ENCODE data around the gene ANKS4B.
"Not testable (repeated sequence)": the region's sequence is repeated elsewhere in the genome, so short reads cannot be mapped to it uniquely, and the experiment has no call there.

The ANKS4B gene

DNA sequence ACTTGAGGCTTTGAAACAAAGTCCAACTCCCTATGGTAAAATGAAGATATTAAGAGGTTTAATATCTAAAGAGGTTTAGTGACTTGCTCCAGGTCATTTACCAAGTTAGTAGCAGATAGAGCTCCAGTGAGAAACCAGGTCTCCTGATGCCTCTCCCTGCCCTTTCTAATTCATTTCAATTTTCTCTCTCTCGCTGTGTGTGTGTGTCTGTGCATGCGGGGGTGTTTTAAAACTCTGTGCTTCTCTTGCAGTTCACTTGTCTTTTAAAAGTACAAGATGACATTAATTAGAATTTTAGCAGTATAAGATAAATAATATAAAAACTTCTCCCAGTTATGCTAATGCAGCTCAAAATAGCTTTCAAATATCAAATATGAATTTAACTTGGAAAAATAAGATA, 13.9 kb upstream of the ANKS4B start:
- no peak for DNase-seq

DNA sequence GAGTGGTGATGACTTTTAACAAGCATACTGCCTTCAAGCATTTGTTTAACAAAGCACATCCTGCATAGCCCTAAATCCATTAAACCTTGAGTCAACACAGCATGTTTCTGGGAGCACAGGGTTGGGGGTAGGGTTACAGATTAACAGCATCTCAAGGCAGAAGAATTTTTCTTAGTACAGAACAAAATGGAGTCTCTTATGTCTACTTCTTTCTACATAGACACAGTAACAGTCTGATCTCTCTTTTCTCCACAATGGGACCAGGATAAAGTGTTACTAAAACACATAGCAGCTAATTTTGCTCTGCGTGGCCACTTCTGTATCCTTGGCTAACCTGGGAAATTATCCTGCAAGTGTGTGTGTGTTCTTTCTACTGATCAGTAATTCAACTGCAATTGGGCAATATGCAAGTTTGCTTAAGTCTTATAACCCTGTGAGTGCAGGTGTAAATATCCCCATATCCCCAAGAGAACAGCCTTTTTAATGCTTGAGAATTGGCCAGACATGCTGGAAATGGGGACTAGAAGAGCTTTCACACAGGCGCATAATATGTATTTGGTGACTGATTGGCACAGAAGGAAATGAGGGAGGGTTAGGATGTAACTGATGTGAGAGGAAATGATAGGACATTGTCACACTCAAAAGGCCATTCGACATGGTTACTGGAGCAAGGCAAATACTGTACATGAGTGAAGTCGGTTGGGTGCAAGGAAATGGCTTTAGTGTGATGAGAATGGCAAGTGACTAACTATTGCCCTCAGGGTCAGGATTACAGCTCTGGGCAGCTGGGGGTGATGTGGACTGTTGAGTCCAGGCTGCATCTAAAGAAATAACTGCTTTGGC, 10.8 kb upstream of the ANKS4B start:
- no peak for DNase-seq

DNA sequence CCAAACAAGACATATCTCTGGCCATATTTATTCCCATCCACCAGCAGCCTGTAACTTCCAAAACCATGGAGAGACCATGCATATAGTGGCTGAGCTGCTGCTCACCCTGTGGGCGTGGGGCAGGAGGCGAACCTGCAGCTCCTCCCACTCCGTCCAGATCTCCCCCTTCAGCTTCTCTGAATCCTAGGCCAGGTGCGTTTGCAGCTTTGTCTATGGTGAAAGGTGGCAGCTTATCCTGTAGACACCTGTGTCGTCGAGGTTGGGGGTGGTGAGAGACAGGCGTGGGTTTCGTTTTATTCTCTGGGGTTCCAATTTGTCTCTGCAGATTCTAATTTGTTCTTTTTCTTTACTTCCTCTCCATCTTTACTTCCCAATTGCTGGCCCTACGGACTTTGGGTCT, 9.7 kb upstream of the ANKS4B start:
- DNase-seq = no peak

DNA sequence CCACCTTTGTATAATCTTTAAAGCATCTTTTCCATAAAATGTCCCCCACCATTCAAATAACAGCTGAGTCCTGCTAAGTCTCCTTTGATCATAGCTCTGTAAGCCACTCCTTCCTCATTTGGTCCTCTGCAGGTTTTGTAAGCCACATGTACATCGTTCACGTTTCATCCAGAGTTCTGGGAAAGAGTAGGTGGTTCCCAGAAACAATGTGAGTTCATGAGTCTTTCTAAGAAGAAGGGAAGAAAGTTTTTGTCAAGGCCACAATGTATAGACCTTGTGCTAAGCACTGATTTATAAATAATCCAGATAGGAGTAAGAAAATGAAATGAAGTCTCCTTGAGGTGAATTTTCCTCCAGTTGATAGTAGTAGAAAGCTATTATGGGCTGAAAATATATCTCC, 8.7 kb upstream of the ANKS4B start:
- no peak for DNase-seq

DNA sequence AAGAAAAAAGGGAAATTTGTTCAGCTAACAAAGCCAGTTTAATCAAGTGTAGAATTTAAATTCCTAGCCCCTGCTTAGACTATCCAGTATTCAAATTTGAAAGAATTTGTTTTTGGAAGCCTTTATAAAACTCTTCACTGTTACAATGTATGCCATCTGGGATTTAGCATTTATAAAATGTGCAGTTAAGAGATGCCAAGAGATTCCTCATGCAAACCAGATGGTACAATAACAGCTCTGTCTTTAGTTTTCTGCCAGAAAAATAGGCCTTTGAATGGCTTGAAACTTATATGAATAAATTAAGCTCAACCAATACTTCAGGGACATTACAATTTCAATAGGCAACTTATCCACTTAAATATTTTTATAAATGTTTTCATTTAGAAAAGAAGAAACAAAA, 6.8 kb upstream of the ANKS4B start:
- no peak for DNase-seq

DNA sequence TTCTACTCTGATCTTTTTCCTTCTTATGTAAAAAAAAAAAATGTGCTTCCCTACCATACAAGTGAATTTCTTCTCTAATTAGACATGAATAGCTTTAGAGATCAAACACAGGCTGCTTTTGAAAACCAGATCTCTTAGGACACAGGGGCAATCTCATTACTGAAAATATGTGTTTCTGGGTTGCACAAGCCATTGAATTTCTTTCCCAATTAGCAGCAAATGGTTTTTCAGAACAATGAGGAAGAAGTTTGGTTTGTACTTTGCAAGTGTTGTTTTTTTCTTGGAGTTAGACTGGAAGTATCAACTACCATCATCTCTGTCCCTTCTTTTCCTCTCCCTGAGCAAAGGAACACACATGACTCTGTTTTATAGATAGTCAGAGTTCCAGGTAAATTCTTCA, 5.6 kb upstream of the ANKS4B start:
- DNase-seq = no peak

DNA sequence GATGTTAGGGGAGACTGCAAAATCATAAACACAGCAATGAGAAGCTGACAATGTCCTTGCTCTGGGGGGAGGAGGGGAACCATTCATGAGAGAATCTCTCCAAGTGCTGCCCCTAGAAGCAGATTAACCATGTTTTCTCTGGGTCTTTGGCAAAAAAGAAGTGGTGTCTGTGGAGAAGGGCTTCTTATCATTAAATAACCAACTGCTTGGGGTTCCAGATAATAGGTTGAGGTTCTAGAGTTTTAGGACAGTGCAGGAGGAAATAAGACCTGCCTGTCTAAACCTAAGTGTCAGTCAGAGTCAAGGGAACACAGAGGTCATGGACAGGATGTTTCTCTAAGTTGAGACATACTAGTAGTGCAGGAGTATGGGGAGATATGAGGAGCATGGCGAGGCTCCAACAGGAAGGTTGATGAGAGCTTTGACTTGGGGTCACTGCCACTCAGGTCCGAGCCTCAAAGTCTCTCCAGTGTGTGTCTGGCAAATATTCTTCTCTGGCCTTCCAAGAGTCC, 5.1 kb upstream of the ANKS4B start:
- no peak for DNase-seq

DNA sequence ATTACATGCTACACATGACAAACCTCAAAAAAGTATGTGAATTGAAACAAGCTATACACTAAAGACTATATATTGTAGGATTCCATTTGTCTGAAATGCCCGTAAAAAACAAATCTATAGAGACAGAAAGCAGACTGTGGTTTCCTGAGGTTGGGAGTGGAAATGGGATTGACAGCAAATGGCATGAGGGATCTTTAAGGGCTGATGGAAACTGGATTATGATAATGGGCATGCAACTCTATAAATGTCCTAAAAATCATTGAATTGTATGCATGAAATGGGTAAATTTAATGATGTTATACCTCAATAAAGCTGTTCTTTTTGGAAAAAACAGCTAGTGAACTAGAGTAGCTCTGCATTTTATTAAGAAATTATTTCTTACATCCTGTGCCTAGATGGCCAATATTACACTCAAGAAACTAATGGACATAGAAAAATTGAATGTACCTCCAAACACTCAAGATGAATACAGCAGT, 416 bp upstream of the ANKS4B start:
- no peak for DNase-seq

DNA sequence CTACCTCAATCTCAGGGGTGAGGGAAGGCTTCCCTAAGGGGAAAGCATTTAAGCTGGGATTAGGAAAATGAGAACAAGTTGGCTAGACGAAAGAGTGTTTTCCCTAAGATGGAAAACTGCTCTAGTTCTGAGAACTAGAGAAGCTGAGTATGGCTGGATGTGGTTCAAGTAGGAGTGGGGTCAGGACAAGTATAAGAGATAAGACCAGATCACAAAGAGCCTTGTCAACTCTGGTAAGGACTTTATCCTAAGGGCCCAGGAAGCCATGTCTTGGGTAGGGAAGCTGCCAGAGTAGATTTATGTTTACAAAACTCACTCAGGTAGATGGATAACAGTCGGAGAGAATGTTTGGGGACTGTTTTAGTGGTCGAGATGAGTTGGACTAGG, 1.7 kb downstream of the ANKS4B start:
- no peak for DNase-seq

DNA sequence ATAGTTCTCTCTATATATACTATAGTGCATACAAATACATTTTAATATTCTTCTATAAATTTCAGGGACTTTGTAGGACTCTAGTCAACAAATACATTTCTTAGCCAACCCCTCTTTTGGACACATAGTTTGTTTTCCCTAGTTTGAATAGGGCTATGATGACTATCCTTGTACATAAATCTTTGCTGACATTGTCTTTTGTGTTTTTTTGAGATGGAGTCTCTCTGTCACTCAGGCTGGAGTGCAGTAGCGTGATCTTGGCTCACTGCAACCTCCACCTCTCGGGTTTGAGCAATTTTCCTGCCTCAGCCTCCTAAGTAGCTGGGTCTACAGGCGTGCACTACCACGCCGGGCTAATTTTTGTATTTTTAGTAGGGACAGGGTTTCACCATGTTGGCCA, 3.3 kb downstream of the ANKS4B start:
- no peak for DNase-seq

DNA sequence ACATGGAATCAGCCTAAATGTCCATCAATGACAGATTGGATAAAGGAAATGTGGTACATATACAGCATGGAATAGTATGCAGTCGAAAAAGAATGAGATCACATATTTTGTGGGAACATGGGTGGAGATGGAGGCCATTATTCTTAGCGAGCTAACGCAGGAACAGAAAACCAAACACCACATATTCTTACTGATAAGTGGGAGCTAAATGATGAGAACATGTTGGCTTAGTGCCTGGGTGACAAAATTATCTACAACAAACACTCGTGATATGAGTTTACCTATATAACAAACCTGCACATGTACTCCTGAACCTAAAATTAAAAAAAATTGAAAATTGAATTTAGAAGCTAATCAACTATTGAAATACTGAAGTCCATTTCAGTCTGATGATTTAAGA, 6.1 kb downstream of the ANKS4B start:
- DNase-seq = no peak

DNA sequence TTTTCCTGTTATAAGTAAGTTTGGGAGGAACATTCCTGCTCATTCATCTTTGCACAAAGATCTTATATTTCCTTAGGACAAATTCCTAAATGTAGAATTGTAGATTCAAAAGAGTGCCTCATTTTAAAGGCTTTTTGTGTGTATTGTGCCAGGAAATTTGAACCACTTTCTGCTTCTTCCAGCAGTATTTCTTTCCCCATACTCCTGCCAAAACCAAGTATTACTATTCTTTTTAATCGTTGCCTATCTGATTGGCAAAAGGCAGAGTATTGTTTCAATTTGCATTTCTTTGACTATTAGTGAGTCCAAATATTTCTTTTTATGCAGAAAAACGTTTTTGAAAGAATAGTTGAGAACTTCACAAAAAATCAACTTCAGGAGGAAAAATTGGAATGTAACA, 9.3 kb downstream of the ANKS4B start:
- no peak for DNase-seq

DNA sequence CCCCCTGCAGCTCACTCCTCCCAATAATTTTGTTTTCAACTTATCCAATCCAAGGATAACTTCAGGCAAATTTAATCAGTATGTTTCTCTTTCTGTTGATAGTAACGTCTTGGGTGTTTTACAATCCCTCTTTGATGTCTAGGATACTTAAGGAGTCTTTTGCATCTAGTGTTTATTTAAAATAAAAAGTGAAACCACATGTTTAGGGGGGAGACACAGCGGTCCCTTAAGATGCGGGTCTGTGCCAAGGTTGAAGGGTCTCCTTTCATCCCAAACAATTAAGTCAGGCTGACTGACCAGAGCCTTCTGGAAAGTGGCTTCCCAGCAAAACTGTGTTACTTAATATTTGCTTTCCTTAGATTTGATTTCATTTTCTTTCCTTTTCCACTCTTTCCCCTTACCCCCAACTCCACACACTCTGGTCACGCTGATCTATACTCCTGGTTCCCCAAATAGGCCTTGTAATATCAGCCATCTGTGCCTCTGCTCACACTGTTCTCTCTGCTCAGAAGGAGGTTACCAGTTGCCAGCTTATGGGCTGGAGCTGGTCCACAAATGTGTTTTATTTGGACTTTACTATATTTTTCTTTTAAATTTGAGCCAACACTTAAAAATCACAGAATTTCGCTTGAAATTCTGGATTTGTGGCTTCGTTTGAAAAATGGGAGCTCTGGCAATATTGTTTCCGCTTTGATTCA, 11.2 kb downstream of the ANKS4B start:
- no peak for DNase-seq

DNA sequence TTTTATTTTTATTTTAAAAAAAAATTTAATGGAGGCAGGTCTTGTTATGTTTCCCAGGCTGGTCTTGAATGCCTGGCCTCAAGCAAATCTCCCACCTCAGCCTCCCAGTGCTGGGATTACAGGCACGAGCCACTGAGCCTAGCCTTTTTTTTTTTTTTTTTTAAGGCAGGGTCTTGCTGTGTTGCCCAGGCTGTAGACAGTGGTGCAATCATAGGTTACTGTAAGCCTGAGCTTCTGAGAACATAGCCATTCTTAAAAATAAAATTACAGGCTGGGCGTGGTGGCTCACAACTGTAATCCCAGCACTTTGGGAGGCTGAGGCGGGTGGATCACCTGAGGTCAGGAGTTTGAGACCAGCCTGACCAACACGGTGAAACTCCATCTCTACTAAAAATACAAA, 14.7 kb downstream of the ANKS4B start:
- not testable (repeated sequence) for DNase-seq

DNA sequence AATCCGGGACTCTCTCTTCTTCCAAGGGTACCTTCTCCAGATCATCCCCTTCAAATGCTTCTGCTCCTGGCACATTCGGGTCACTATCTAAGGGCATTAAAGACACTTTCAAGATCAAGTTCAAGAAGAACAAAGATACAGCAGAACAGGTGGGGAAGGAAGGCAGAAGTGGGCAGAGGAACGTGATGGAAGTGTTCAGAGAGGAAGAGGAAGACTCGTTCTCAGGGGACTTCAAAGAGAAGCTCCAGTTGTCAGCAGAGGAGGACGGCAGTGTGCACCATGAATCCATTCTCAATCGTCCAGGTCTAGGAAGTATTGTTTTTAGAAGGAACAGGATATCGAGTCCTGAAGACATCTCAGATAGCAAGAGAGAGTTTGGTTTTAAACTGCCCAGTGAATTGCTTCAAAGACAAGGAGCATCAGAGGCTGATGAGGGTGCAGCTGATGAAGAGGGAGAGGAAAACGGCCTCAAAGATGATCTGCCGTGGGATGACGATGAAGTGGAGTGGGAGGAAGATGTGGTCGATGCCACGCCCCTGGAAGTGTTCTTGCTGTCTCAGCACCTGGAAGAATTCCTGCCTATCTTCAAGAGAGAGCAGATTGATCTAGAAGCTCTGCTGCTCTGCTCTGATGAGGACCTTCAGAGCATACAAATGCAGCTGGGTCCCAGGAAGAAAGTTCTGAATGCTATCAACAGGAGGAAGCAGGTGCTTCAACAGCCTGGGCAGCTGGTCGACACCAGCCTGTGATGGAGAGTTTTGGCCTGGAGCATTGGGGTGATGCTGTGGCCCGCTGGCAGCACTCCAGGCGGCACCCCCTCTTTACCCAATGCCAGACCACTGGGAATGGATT, 16.8 kb downstream of the ANKS4B start:
- no peak for DNase-seq

DNA sequence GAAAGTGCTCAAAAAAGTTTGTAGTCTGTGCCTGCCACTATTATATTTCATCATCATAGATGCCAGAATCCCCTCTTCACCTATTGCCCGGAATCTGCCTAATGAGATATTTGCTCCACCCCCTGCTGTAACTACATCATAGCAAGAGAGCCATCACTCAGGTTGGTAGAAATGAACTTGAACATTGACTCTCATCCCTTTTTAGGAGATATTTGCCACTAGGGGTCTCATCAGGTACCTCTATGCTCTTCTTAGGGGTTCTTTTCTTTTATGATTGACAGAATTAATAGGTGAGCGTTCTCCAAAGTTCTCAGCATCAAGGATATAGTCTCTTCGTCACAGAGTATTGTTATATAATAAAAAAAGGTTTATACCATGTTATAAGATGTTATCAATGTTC, 20.0 kb downstream of the ANKS4B start:
- no peak for DNase-seq

DNA sequence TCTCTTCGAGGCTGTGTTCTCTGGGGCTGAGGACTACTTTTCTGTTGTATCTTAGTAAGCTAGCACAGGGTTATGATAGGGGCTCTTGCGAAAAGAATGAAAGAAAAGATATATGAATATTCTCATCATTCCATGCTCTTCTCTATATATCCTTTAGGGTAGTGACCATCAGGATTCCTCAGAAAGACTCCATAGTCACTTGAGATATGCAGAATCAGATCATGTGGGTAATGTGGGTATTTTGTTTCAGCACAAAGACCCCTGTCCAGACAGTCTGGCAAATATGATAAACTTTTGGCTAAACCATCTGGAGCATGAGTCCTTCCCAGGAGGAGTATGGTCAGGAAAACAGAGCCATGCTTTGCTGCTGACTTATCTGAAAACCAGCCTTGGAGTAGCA, 23.1 kb downstream of the ANKS4B start:
- no peak for DNase-seq

DNA sequence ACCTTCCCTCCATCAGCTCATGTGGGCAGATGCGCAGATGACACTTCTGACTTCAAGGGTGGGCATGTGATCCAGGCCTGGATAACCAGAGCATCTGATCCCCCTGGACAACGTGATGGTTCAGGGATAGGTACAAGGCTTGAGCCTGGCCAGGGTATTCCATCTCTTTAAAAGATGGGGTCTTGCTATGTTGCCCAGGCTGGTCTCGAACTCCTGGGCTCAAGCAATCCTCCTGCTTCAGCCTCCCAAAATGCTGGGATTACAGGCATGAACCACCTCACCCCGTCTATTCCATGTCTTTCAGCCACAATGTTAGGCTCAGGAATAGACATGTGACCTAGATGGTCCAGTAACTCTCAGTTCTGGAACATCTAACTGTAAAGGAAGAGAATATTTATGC, 23.8 kb downstream of the ANKS4B start:
- DNase-seq = no peak

DNA sequence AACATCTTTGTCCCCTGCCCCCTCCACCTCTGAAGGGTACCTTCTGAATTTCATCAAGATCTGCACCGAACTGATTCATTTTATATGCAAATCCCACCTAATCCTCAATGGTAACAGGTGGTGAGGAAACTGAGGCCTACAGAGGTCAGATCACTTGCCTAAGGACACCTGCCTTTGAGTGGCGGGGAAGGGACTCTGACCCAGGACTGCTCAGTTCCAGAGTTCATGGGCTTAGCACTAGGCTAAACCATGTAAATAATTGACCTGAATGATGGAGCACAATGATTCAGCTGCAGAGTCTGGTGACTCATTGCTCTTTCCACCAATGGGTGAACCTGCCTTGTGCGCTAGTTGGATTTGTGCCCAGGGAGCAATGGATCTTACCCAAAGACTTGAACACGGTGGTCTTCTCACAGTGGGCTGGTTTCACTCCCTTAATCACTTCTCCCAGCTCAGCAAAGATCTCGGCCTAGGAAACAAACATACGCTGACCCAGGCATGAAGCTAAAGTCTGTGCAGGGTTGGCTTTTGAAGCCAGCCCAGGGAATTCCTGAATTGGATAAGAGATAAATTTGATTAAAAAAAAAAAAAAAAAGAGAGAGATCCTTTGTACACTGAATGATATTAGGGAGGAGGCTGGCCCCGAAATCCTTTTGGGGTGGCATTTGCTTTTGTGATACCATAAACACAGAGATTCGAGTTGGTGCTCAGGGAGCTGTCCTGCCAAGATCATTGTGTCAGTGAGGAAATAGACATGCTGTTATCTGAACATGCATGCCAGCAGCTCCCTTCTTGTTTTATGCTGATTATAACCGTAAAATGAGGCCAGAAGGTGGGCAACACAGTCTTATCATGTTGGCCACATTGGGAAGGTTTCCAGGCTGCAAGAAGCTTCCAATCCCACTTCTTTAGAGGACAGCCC, 27.6 kb downstream of the ANKS4B start:
- no peak for DNase-seq

DNA sequence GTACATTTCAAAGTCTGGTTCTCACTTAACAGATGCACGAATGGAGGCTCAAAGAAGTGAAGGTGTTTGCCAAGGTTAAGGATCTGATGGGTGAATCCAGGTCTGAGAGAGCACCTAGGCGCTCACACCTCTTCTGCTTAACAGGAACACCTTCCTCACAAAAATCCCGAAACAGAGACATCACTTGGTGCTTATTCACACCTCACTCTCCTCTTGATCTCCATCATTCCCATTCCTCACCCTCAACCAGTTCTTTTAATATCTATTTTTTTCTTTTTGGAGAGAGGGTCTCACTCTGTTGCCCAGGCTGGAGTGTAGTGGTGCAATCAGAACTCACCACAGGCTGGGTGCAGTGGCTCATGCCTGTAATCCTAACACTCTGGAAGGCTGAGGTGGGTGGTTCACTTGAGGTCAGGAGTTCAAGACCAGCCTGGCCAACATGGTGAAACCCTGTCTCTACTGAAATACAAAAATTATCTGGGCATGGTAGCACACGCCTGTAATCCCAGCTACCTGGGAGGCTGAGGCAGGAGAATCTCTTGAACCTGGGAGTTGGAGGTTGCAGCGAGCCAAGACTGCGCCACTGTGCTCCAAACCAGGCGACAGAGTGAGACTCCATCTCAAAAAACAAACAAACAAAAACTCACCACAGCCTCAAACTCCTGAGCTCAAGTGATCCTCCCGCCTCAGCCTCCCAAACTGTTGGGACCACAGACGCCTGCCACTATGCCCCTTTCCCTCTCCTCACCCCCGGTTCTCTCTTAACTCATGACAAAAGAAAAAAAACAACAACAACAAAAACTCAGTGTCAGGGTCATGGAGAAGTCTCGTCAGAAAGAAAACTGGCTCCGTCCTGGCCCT, 29.5 kb downstream of the ANKS4B start:
- DNase-seq = no peak
